IPS DF 4.7 (cell line): ENCODE data around the gene NLGN1.

ENCODE experiments used
- DNase-seq: peaks from one replicate; pipeline ENCODE4 v3.0.0-alpha.2; 2013; ENCODE audit warnings: low spot score; ENCODE audit errors: extremely low read depth

NLGN1 gene

GRCh38 chr3:173709026-173709425 lies 311.5 kb downstream of the NLGN1 start:
- no peak for DNase-seq

- no peak for DNase-seq
These were observed 314.1 kb downstream of the NLGN1 start for GRCh38 chr3:173711619-173712018.

DNA sequence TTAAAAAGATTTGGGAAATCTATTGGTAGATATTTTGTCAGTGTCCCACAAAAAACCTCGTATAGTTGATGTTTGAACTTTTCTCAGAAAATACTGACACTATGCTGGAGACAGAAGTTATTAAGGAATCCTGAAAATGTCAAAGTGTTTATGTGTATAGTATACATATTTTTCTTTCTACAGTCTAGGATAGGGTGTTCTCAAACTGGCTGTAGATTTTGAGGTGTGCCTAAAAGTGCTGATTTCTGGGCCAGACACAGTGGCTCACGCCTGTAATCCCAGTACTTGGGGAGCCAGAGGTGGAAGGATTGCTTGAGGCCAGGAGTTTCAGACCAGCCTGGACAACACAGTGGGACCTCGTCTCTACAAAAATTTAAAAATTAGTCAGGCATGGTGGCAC lies 322.0 kb downstream of the NLGN1 start:
- DNase-seq, result no peak

- DNase-seq, result no peak
These were observed 328.0 kb downstream of the NLGN1 start for GRCh38 chr3:173725507-173725906.

DNA sequence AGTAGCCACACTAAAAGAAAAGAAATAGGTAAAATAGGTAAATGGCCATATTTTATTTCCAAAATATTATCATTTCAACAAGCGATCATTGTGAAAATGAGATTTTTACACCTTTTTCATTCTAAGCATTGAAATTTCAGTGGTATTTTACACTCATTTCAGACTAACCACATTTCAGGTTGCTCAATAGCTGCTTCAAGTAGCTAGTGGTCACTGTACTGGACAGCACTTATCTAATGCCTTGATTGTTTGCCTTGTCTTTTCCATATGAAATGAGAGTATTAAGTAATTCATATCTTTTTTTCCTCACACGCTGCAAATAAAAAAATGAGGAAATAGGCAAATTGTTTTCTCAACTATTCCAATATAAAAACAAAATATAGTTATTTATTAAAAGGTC lies 332.8 kb downstream of the NLGN1 start:
- no peak for DNase-seq

- no peak for DNase-seq
These were observed 334.7 kb downstream of the NLGN1 start for GRCh38 chr3:173732237-173732636.

DNA sequence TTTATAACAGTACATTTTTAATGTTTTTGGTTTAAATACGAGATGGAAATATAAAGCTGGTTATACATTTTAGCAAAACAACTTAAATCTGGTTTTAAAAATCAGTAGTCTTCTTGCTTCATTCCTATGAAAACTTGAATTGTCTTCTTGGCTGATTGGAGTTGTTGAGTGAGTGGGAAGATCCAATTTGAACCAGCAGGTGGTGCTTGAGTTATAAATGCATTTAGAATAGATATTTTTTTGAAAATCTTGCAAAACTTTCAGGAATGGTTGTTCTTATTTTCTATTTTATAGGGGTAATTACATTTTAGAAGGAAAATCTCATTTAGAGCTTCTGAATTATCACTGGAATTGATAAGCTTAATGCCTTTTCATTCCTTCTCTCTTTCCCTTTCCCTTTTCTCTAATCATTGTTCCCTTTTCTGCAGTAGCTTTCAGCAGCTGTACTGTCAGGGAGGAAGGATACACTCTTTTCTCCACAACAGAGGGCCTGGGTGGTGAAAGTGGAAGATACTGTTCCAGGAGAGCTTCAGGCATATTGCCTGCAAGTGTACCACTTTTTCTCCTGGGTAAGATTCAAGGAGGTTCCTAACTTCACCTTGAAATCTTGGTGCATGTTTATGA lies 335.6 kb downstream of the NLGN1 start:
- DNase-seq, result no peak

GRCh38 chr3:173734473-173734872 lies 336.9 kb downstream of the NLGN1 start:
- no peak for DNase-seq

DNA sequence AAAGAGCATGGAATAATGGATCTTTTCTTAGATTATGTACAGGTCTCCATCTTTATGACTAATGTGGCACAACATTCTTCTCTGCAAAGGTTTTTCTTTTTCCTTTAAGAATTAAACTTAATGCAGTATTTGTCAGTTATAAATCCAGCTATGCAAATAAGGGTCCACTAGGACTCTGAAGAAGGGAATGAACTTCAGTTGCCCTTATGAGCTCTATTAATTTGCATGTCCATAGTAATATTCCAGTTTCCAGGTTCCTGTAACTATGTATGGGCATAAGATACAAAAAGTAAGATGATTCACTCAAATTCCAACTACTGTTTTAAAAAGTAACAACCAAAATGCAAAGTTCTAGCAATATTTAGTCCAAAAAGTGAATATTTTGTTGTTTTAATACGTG lies 337.4 kb downstream of the NLGN1 start:
- DNase-seq, result no peak

- DNase-seq, result no peak
These were observed 338.3 kb downstream of the NLGN1 start for GRCh38 chr3:173735841-173736240.

DNA sequence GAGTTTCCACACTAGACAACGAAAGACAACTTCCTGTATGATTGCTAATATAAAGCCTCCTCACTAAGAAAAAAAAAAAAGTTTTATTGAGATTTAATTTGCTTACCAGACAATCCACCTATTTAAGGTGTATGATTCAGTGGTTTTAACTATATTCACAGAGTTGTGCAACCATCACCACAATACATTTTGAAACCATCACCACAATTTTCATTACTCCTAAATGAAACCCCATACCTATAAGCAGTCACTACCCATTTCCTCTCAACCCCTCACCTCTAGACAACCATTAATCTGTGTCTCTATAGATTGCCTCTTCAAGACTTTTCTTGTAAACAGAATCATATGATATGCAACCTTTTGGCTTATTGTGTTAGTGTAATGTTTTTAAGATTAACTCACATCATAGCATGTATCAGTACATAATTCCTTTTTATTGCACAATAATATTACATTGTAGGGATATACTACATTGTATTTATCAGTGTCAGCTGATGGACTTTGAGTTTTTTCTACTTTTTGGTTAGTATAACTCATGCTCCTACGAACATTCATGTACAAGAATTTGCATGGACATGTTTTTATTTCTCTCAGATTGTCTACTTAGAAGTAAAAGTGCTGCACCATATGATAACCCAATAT lies 339.7 kb downstream of the NLGN1 start:
- no peak for DNase-seq

DNA sequence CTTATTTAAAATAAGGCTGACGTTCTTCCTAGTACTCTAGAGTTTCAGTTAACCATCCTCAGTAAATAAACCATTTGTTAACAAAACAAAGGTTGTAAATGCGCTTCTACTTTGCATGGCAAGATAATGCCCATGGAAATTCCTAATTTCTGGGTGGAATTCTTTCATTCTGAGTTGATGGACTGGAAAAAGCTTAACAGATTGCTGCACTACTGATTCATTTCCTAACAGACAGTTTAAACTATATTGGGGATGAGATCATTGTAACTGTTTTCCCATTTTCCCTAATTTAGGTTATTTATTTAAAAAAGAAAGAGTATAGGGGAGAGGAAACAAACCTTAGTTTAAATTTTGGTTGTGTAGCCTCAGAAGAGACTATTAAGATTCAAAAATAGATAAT lies 342.2 kb downstream of the NLGN1 start:
- DNase-seq, result no peak

- DNase-seq, result no peak
These were observed 344.9 kb downstream of the NLGN1 start for GRCh38 chr3:173742491-173742890.

GRCh38 chr3:173743111-173743510 lies 345.6 kb downstream of the NLGN1 start:
- DNase-seq, result no peak

DNA sequence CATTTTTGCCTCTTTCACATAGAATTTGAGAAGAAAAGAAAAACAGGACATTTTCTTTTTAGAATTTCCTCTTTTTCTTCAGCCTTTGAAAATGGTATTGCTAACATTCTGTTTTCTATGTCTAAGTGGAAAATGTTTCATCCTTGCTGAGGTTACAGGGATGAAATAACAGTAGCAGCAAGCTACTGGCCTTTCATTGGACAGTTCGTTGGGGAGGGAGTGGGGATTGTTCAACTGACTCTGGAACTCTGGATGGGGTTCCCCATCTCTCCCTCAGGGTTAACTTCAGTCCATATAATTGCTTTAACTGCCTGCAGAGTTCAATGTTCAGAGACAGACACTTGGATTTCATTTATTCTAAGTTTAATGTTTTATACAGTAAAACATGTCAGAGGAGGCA lies 346.0 kb downstream of the NLGN1 start:
- no peak for DNase-seq

GRCh38 chr3:173744479-173744878 lies 346.9 kb downstream of the NLGN1 start:
- DNase-seq, result no peak

- no peak for DNase-seq
These were observed 347.4 kb downstream of the NLGN1 start for GRCh38 chr3:173744895-173745294.

GRCh38 chr3:173745952-173746682 lies 348.6 kb downstream of the NLGN1 start:
- no peak for DNase-seq

DNA sequence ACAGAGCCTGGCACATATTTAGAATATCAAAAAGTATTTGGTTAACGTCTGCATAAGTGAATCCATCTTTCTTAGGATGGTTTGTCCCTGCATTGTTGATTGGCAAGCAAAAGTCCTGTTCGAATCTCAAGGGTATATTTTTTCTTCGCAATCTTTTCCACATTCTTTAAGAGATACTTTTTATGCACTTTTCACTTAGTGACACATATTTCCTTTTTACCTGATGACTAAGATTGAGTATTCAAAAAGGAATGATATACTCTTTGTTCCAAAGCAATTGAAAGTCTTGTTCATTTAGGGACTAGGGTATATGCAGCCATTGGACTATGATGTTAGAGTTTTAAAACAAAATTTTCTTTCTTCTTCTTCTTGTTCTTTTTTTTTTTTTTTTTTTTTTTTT lies 349.9 kb downstream of the NLGN1 start:
- no peak for DNase-seq

- no peak for DNase-seq
These were observed 350.6 kb downstream of the NLGN1 start for GRCh38 chr3:173748105-173748504.

DNA sequence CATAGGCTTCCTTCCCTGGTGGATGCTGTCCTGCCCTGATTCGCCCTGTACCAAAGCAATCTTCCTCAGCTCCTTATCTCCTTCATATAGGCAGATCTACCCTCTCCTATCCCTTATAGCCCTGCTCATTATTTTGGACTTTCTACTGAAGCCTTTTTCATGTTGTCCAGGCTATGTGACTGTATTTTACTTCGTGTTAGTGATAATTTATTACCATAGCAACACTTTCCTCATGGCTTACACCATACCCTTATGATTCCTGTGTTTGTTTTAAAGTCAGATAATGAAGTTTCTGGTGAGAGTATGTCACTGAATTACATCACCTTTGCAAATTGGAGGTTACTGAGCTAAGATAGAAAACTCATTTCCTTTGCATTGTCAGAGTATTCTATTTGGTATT lies 352.6 kb downstream of the NLGN1 start:
- no peak for DNase-seq

DNA sequence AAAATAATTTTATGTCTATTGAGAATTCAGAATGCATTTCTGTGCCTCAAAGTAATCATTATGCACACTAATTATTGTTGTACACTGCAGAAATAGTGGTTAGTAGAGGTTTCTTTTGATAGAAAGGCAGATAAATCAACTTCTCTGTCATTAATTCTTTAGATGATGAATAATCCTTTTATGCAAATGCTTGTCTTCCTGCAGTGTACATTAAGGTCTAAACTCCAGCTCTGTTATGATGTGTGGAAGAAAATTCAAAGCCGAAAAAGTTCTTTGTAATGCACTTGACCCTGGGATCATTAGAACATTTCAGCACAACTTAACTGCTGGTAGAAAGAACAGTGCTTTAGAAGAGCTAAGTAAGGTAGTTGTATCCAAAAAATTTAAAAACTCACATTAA lies 353.0 kb downstream of the NLGN1 start:
- no peak for DNase-seq

GRCh38 chr3:173753593-173753992 lies 356.0 kb downstream of the NLGN1 start:
- no peak for DNase-seq
